ENCODE measurements around the gene OR2F2.

OR2F2 gene

GRCh38 chr7:143979998-143980397 lies 45.0 kb downstream of the OR2F2 start:
- DNase-seq, result no peak

- no peak for DNase-seq
Measured at GRCh38 chr7:143980746-143981510, 45.9 kb downstream of the OR2F2 start.

DNA sequence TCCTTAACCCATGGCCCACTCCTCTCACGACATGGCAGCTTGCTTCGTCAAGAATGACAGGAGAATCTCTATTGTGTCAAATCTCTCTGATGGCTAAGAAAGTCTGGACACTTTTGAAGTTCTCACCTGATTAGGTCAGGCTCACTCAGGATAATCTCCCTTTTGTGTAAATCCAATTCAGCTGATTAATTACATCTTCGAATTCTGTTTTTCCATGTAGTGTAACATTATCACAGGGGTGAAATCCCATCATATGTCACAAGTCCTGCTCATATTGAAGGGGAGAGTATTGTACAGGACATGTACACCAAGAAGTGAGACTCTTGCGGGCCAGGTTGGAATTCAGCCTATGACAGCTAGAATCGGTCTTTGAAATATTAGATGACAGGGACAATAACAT lies 48.9 kb downstream of the OR2F2 start:
- no peak for DNase-seq
